Activated naive CD4-positive, alpha-beta T cell treated with anti-CD3 and anti-CD28 coated beads for 36 hours (primary cell): ENCODE data around the gene TXNDC11. TPM values are rescaled to one million over a fixed set of nuclear protein-coding genes. Genes with fewer than 3 reads are reported as not detected.

Experiments
- CTCF ChIA-PET: fragments of 350-600 bp; sonication (Branson Sonifier 250); formaldehyde crosslinking; loops from one replicate; lab custom pipeline; 2021; ENCODE audit warnings: antibody characterized with exemption; lab: Charles Lee
- DNase-seq: peaks from one replicate; pipeline ENCODE4 v3.0.0-alpha.2; 2020
- H3K27ac Mint-ChIP-seq: one replicate; pipeline ENCODE4 v1.8.0; 2021; ENCODE audit warnings: mild to moderate bottlenecking, mixed read lengths
- H3K27me3 Mint-ChIP-seq: one replicate; pipeline ENCODE4 v1.8.0; 2021; ENCODE audit warnings: low read depth, mixed read lengths
- H3K36me3 Mint-ChIP-seq: one replicate; pipeline ENCODE4 v1.8.0; 2021; ENCODE audit warnings: low read depth, mixed read lengths
- H3K4me1 Mint-ChIP-seq: one replicate; pipeline ENCODE4 v1.8.0; 2021; ENCODE audit warnings: low read depth, mixed read lengths
- H3K4me3 Mint-ChIP-seq: one replicate; pipeline ENCODE4 v1.8.0; 2021; ENCODE audit warnings: mild to moderate bottlenecking, moderate library complexity, mixed read lengths
- H3K9me3 Mint-ChIP-seq: one replicate; pipeline ENCODE4 v1.8.0; 2021; ENCODE audit warnings: mixed read lengths
- intact Hi-C: fragments of 100-400 bp; cut with micrococcal nuclease; formaldehyde crosslinking; loops from one replicate; pipeline ENCODE4 v1.15.1; 2023
- total RNA-seq, 2 experiments: library from RNA; stranded (reverse); gene quantifications; one replicate each; pipeline ENCODE4 v1.2.3, GENCODE V29; 2021

Gene TXNDC11
- total RNA-seq, 2 experiments from 2014 or later, result 24.6 to 25.5 TPM

DNA sequence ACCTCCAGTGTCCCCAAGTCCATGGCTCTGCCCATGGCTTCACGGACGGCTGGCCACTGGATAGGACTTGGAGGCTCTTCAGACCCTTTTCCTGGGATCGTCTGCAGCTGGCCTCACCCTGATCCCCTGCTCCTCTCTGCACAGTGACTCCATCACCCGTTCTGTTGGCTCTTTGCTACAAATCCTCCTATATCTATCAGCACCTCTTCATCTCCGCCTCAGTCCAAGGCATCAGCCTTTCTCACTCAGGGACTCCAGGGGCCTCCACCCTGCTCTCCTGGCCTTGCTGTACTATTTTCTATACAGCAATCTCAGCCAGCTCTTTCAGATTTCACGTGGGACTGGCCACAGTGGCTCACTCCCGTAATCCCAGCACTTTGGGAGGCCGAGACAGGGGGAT lies 85.1 kb downstream of the TXNDC11 start:
- intact Hi-C loops, result no loop called here
- peaks cover 12% of the 10 kb centered on the region for H3K4me1 Mint-ChIP-seq
- H3K27me3 Mint-ChIP-seq, result no peaks in the 10 kb centered on the region
- no peak overlapping the region for H3K4me3 Mint-ChIP-seq
- H3K9me3 Mint-ChIP-seq, result no peaks in the 10 kb centered on the region
- no peak overlapping the region for H3K27ac Mint-ChIP-seq
- no peak for DNase-seq
- CTCF ChIA-PET, result no interaction called here
- no peaks in the 10 kb centered on the region for H3K36me3 Mint-ChIP-seq

GRCh38 chr16:11655655-11656054 lies 87.0 kb downstream of the TXNDC11 start:
- intact Hi-C loops, result no loop called here
- Mint-ChIP-seq H3K36me3 (no peaks in the 10 kb centered on the region), H3K9me3 (no peaks in the 10 kb centered on the region), H3K27me3 (no peaks in the 10 kb centered on the region), H3K4me3 (no peak overlapping the region), H3K4me1 (peaks cover 14% of the 10 kb centered on the region), H3K27ac (no peak overlapping the region)
- CTCF ChIA-PET, result interaction anchor here (0.6 to 1.3 kb wide), 4 partner anchors 8 to 26 kb away, joined by 3 to 4 read pairs (median 4); no protein-coding TSS in a partner anchor
- no peak for DNase-seq

DNA sequence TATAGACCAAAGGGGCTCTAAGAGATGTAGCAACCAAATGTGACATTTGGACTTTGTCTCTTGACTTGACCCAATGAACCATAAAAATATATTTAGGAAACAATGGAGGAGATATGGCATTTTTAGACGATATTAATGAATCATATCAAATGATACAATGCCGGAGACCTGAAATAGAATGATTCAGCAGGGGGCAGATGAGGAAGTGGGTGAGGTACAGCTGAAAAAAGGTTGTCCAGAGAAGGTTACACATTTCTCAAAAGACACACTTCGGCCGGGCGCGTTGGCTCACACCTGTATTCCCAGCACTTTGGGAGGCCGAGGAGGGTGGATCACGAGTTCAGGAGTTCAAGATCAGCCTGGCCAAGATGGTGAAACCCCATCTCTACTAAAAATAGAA lies 90.9 kb downstream of the TXNDC11 start:
- H3K36me3 Mint-ChIP-seq, result no peaks in the 10 kb centered on the region
- no peaks in the 10 kb centered on the region for H3K27me3 Mint-ChIP-seq
- H3K4me3 Mint-ChIP-seq, result no peak overlapping the region
- H3K4me1 Mint-ChIP-seq, result peaks cover 11% of the 10 kb centered on the region
- H3K9me3 Mint-ChIP-seq, result no peaks in the 10 kb centered on the region
- intact Hi-C loops, result no loop called here
- no peak overlapping the region for H3K27ac Mint-ChIP-seq
- CTCF ChIA-PET, result no interaction called here
- DNase-seq, result no peak

DNA sequence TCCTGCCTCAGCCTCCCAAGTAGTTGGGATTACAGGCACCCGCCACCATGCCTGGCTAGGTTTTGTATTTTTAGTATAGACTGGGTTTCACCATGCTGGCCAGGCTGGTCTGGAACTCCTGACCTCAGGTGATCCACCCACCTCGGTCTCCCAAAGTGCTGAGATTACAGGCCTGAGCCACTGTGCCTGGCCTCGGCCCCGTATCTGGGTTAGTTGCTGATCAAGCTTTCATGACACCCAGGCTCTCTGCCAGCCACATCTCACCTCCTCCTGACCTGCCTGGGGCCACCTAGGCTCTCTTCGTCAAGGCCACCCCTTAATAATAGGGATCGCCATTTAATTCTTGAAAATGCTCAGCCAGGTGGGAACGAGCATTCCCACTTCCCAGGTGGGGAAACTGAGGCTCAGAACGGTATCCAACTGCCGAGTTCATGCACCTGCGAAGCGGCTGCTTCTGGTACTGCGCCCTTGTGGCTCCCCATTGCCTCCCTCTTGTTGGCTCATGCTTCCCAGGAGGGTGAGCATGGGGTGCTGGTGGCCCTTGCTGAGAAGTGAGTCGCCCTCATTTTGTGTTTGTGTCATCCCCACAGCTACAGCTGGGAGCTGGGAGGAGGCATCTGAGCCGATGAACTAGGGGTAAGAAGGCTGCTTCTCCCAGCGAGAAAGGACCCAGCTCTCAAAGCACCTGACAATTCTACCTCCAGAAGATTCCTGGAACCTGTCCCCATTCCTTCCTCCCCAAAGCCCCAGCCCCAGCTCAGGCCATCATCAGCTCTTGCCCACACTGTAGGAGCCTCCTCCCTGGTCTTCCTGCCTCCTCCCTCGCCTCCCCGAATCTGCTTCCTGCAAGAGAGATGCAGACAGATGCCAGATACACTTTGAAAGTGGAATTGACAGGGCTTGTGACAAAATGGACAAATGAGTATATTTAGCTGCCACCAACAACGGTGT lies 91.7 kb downstream of the TXNDC11 start:
- CTCF ChIA-PET, result interaction anchor here (0.5 to 0.6 kb wide), 3 partner anchors 93 to 254 kb away, joined by 4 to 5 read pairs (median 4); no protein-coding TSS in a partner anchor
- no peak overlapping the region for H3K27ac Mint-ChIP-seq
- no peak overlapping the region for H3K4me3 Mint-ChIP-seq
- no peaks in the 10 kb centered on the region for H3K27me3 Mint-ChIP-seq
- H3K4me1 Mint-ChIP-seq, result peaks cover 11% of the 10 kb centered on the region
- H3K9me3 Mint-ChIP-seq, result no peaks in the 10 kb centered on the region
- no peak for DNase-seq
- intact Hi-C loops, result no loop called here
- no peaks in the 10 kb centered on the region for H3K36me3 Mint-ChIP-seq

DNA sequence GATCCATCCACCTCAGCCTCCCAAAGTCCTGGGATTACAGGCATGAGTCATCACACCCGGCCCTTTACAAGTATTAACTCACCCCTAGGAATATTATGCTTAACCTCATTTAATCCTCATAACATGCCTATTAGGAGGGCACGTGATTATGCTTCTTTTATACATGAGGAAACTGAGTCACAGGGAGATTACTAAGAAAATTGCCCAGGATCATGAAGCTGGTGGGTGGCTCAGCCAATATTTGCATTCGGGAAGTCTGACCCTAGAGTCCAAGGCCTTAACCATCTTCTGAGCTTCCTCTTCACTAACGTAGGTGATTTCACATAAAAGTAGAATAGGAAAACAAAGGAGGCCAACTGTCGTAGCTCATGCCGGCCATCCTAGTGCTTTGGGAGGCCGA lies 93.4 kb downstream of the TXNDC11 start:
- intact Hi-C loops, result no loop called here
- CTCF ChIA-PET, result interaction anchor here (0.5 to 1.2 kb wide), 2 partner anchors 35 to 171 kb away, joined by 3 read pairs; no protein-coding TSS in a partner anchor
- Mint-ChIP-seq H3K27me3 (no peaks in the 10 kb centered on the region), H3K9me3 (no peaks in the 10 kb centered on the region), H3K36me3 (no peaks in the 10 kb centered on the region), H3K27ac (no peak overlapping the region), H3K4me1 (peaks cover 8% of the 10 kb centered on the region), H3K4me3 (no peak overlapping the region)
- DNase-seq, result no peak

- intact Hi-C loops, result loop anchor here (2.0 kb wide), 1 partner anchor 426 kb away; no protein-coding TSS in a partner anchor
- peaks cover 11% of the 10 kb centered on the region for H3K4me1 Mint-ChIP-seq
- H3K9me3 Mint-ChIP-seq, result no peaks in the 10 kb centered on the region
- H3K27me3 Mint-ChIP-seq, result no peaks in the 10 kb centered on the region
- H3K27ac Mint-ChIP-seq, result no peak overlapping the region
- CTCF ChIA-PET, result interaction anchor here (0.6 to 8.5 kb wide), 12 partner anchors 10 to 680 kb away, joined by 3 to 106 read pairs (median 4); a partner anchor contains a TSS
- DNase-seq, result no peak
- no peaks in the 10 kb centered on the region for H3K36me3 Mint-ChIP-seq
- no peak overlapping the region for H3K4me3 Mint-ChIP-seq
Observed at GRCh38 chr16:11642765-11643116, 99.9 kb downstream of the TXNDC11 start.

DNA sequence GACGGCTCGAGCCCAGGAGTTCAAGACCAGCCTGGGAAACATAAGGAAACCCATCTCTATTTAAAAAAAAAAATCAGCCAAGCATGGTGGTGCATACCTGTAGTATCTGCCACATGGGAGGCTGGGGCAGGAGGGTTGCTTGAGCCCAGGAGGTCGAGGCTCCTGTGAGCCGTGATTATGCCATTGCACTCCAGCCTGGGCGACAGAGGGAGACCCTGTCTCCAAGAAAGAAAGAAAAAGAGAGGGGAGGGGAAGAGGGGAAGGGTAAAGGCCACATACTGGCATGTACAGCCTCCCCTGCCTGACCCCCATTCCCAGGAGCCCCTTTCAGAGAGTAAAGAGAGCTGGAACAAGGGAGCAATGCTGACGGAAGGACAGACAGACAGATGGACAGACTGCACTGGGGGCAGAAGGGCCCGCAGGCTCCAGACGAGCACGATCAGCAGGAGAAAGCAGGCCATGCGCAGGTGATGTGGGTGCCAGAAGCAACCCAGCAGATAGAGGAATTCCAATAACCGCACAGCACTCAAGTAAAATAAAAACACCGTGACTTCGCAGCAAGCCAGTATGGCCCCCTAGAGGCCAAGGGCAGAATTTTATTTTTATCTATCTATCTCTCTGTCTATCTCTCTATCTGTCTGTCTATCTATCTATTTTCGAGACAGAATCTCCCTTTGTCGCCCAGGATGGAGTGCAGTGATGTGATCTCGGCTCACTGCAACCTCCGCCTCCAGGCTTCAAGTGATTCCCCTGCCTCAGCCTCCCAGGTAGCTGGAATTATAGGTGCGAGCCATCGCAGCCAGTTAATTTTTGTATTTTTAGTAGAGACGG lies 101.5 kb downstream of the TXNDC11 start:
- Mint-ChIP-seq H3K27me3 (no peaks in the 10 kb centered on the region), H3K4me3 (no peak overlapping the region), H3K4me1 (peaks cover 11% of the 10 kb centered on the region), H3K36me3 (no peaks in the 10 kb centered on the region), H3K9me3 (no peaks in the 10 kb centered on the region), H3K27ac (no peak overlapping the region)
- CTCF ChIA-PET, result interaction anchor here (0.6 to 8.5 kb wide), 18 partner anchors 11 to 678 kb away, joined by 3 to 106 read pairs (median 4); a partner anchor contains a TSS
- intact Hi-C loops, result loop anchor here (1.0 to 2.0 kb wide), 5 partner anchors 73 to 676 kb away; no protein-coding TSS in a partner anchor
- peak; percentile 57 for DNase-seq

GRCh38 chr16:11639925-11640899 lies 102.4 kb downstream of the TXNDC11 start:
- Mint-ChIP-seq H3K27ac (no peak overlapping the region), H3K9me3 (no peaks in the 10 kb centered on the region), H3K4me3 (no peak overlapping the region), H3K36me3 (no peaks in the 10 kb centered on the region), H3K4me1 (peaks cover 11% of the 10 kb centered on the region), H3K27me3 (no peaks in the 10 kb centered on the region)
- intact Hi-C loops, result loop anchor here (2.0 kb wide), 1 partner anchor 675 kb away; no protein-coding TSS in a partner anchor
- no peak for DNase-seq
- CTCF ChIA-PET, result interaction anchor here (0.6 to 8.5 kb wide), 19 partner anchors 10 to 481 kb away, joined by 3 to 106 read pairs (median 4); a partner anchor contains a TSS

DNA sequence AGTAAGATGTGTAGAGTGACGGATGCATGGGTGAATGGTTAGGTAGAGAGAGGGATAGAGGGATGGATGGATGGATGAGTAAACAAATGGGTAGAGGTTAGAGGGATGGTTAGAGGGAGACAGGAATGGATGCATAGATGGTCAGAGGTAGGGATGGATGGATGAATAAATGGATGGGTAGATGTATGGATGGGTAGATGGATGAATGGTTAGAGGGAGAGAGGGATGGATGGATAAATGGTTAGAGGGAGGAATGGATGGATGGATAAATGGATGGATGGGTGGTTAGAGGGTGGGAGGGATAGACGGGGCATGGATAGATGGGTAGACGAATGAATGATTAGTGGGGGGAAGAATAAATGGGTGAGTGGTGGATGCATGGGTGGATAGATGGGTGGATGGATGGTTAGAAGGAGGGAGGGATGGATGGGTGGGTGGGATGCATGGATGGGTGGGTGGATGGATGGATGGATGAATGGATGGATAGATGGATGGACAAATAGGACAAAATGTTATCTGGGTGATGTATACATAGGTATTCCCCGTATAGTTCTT lies 103.6 kb downstream of the TXNDC11 start:
- H3K36me3 Mint-ChIP-seq, result no peaks in the 10 kb centered on the region
- CTCF ChIA-PET, result interaction anchor here (0.6 to 8.5 kb wide), 7 partner anchors 8 to 243 kb away, joined by 3 to 106 read pairs (median 7); a partner anchor contains a TSS
- no peak overlapping the region for H3K27ac Mint-ChIP-seq
- peaks cover 15% of the 10 kb centered on the region for H3K4me1 Mint-ChIP-seq
- DNase-seq, result no peak
- no peaks in the 10 kb centered on the region for H3K9me3 Mint-ChIP-seq
- no peaks in the 10 kb centered on the region for H3K27me3 Mint-ChIP-seq
- intact Hi-C loops, result no loop called here
- no peak overlapping the region for H3K4me3 Mint-ChIP-seq

GRCh38 chr16:11638140-11638539 lies 104.5 kb downstream of the TXNDC11 start:
- Mint-ChIP-seq H3K36me3 (no peaks in the 10 kb centered on the region), H3K4me1 (peaks cover 19% of the 10 kb centered on the region), H3K9me3 (no peaks in the 10 kb centered on the region), H3K27me3 (no peaks in the 10 kb centered on the region), H3K4me3 (no peak overlapping the region), H3K27ac (no peak overlapping the region)
- CTCF ChIA-PET, result interaction anchor here (0.6 to 2.2 kb wide), 3 partner anchors 16 to 107 kb away, joined by 3 to 7 read pairs (median 6); no protein-coding TSS in a partner anchor
- DNase-seq, result no peak
- intact Hi-C loops, result no loop called here

GRCh38 chr16:11637320-11637719 lies 105.3 kb downstream of the TXNDC11 start:
- no peak for DNase-seq
- H3K27me3 Mint-ChIP-seq, result no peaks in the 10 kb centered on the region
- CTCF ChIA-PET, result interaction anchor here (2.2 kb wide), 1 partner anchor 106 kb away, joined by 7 read pairs; no protein-coding TSS in a partner anchor
- H3K4me1 Mint-ChIP-seq, result peaks cover 19% of the 10 kb centered on the region
- intact Hi-C loops, result no loop called here
- H3K9me3 Mint-ChIP-seq, result no peaks in the 10 kb centered on the region
- no peak overlapping the region for H3K4me3 Mint-ChIP-seq
- no peaks in the 10 kb centered on the region for H3K36me3 Mint-ChIP-seq
- H3K27ac Mint-ChIP-seq, result no peak overlapping the region
